ENCODE results near the gene RTN4.
"Not testable (repeated sequence)": the region's sequence is repeated elsewhere in the genome, so short reads cannot be mapped to it uniquely, and the experiment has no call there.

RTN4 gene

DNA sequence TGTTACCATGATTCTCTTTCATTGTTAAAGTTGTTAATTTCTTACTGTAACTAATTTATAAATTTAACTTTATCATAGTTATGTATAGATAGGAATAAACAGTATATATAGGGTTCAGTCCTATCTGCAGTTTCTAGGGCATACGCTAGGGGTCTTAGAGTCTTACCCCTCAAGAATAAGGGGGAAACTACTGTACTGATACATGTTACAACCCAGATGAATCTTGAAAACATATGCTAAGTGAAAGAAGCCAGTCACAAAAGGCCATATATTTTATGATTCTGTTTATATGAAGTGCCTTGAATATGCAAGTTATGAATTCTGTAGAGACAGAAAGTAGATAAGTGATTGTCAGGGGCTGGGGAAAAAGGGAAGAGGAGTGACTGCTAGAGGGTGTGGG, 52.4 kb downstream of the RTN4 start:
- TF ChIP-seq, protein P1, sequence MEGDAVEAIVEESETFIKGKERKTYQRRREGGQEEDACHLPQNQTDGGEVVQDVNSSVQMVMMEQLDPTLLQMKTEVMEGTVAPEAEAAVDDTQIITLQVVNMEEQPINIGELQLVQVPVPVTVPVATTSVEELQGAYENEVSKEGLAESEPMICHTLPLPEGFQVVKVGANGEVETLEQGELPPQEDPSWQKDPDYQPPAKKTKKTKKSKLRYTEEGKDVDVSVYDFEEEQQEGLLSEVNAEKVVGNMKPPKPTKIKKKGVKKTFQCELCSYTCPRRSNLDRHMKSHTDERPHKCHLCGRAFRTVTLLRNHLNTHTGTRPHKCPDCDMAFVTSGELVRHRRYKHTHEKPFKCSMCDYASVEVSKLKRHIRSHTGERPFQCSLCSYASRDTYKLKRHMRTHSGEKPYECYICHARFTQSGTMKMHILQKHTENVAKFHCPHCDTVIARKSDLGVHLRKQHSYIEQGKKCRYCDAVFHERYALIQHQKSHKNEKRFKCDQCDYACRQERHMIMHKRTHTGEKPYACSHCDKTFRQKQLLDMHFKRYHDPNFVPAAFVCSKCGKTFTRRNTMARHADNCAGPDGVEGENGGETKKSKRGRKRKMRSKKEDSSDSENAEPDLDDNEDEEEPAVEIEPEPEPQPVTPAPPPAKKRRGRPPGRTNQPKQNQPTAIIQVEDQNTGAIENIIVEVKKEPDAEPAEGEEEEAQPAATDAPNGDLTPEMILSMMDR (IDR thresholded peaks at IDR 0.05; ENCODE audit: insufficient read depth, missing control alignments) = no peak
- no peak for FAIRE-seq
- no peak for DNase-seq (ENCODE audit: insufficient read length, low spot score)

DNA sequence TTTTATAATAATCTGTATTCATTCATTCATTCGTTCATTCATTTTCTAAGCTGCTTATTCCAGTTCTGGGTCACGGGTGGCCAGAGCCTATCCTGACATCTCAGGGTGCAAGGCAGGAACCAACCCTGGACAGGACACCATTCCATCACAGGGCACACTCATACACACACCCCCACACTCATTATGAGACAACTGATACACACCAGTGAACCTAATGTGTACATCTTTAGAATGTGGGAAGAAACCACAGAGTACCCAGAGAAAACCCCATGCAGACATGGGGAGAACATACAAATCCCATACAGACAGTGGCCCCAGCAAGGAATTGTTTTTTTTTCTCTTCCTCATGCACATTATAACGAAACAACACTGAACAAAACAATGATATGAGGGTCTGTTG, 54.7 kb downstream of the RTN4 start:
- DNase-seq (ENCODE audit: insufficient read length, low spot score) (no peak), FAIRE-seq (no peak)
- TF ChIP-seq, protein P1 (IDR thresholded peaks at IDR 0.05; ENCODE audit: insufficient read depth, missing control alignments) = no peak

DNA sequence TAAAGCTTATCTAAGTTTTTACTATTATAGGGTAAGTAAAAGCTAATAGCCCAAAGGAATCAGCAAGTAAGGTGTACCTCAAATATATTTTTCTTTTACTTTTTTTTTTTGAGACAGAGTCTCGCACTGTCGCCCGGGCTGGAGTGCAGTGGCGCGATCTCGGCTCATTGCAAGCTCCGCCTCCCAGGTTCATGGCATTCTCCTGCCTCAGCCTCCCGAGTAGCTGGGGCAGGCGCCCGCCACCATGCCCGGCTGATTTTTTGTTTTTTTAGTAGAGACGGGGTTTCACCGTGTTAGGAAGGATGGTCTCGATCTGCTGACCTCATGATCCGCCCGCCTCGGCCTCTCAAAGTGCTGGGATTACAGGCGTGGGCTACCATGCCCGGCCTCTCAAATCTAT, 59.6 kb downstream of the RTN4 start:
- not testable (repeated sequence) for DNase-seq (ENCODE audit: insufficient read length, low spot score); FAIRE-seq

DNA sequence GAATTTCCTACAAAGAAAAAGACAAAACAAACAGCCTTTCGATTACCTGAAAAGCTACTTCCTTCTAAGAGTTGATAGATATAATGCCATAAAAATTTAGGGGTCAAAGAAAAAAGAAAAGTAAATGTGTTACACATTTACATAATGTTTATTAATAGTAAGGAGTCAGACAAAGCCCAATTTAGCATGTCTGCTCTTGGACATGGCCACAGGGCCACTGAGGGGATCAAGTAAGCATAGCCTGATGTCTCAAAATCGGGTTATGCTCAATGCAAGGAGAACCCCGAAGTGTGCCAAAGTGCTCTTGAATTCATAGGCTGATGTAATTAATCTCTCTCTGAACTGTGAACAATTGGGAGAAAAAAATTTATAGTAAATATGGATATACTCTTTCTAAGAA, 61.6 kb downstream of the RTN4 start:
- TF ChIP-seq, protein P1 (IDR thresholded peaks at IDR 0.05; ENCODE audit: insufficient read depth, missing control alignments) = no peak
- FAIRE-seq = no peak

DNA sequence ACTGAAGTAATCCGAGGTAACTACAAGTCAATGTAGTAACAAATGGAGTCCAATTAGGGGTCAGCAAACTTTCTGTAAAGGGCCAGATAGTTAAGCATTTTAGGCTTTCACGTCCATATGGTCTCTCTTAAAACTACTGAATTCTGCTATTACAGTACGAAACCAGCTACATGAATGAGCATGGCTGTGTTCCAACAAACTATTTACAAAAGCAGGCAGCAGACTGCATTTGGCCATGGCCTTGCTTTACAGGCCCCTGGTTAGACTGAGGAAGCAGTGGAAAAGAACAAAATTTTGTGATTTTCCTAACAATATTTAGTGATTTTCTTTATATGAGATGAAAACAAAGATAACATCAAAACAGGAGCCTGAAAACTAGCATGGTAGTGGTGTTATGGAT, 64.0 kb downstream of the RTN4 start:
- TF ChIP-seq, protein P1 (IDR thresholded peaks at IDR 0.05; ENCODE audit: insufficient read depth, missing control alignments) = no peak
- FAIRE-seq (no peak), DNase-seq (ENCODE audit: insufficient read length, low spot score) (no peak)

More for the DNA sequence above, 61.6 kb downstream of the RTN4 start:
- DNase-seq (ENCODE audit: insufficient read length, low spot score) = no peak

DNA sequence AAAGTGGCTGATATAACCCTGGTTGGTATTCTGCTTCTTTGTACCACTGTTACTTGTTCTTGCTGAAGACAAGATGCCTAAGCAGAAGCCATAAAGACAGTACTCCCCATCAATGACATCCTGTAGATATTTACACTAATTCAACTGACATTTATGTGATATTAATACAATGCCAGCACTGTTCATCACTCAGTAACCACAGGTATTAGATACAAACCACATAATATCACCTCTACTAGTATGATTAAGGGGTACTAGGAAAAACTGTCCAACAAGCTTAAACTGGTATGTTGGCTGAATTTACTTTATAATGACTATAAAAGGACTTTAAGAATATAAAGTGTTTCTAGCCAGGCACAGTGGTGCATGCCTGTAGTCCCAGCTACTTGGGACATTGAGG, 65.8 kb downstream of the RTN4 start:
- DNase-seq (ENCODE audit: insufficient read length, low spot score) (no peak), FAIRE-seq (no peak)

DNA sequence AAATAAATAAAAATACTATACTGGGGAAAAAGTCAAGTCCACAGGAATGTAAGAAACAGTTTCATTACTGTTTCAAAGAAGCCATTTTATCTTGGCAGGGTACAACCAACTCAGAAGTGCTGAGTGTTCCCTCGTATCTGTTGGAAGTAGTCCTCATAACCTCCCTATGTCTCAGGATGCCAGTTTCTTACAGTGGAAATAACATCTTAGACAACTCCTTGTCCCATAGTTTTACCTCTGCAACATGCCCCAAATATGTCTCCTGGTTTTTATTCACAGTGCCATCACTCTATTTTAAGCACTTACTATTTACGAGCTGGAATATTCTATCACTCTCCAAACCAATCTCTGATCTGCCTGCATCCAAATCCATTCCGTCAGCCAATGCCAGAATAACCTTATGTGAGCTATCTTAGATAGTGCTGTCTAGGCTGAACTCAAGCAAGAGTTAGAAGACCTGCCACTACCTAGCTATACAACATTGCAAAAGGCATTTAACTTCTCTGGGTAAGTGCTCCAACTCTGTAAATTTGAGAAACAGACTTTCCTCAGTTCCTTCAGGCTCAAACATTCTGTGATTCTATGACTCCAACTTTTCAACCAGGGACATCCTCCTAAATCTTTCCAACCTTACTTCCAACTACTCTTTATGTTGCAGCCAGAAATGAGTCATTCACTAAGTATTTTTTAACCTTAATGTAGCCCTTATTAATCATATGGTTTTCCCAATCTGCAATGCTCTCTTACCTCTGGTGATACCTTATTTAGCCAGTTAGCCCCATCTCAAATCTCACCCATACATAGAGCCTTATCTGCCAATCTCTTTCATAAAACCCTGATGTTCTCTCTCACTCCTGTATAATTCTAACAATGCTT, 66.7 kb downstream of the RTN4 start:
- FAIRE-seq = no peak
- TF ChIP-seq, protein P1 (IDR thresholded peaks at IDR 0.05; ENCODE audit: insufficient read depth, missing control alignments) = no peak
- no peak for DNase-seq (ENCODE audit: insufficient read length, low spot score)

More for the DNA sequence above, 65.8 kb downstream of the RTN4 start:
- TF ChIP-seq, protein P1 (IDR thresholded peaks at IDR 0.05; ENCODE audit: insufficient read depth, missing control alignments) = no peak

All from D721Med (cell line).